Raji (cell line): ENCODE data around the gene HSPA14.

Experiments used
- POLR2A ChIP-seq: IDR thresholded peaks from 2 replicates; pipeline ENCODE4 v1.6.1; 2011; ENCODE audit warnings: low read depth, low read length, control low read depth; ENCODE audit not compliant: insufficient read depth

The HSPA14 gene

GRCh38 chr10:14873090-14873760, 35.1 kb downstream of the HSPA14 start:
- TF ChIP-seq POLR2A: no peak

GRCh38 chr10:14875941-14876340, 37.8 kb downstream of the HSPA14 start:
- TF ChIP-seq POLR2A: no peak

GRCh38 chr10:14876764-14877163, 38.7 kb downstream of the HSPA14 start:
- no peak for TF ChIP-seq POLR2A

- peak; percentile 90 for TF ChIP-seq POLR2A
Observed at GRCh38 chr10:14878266-14879123, 40.4 kb downstream of the HSPA14 start, which contains the start of gene SUV39H2. Gene SUV39H2 (plus strand): TSS chr10:14878866. CDS start chr10:14878889, 23 bp downstream.

GRCh38 chr10:14879124-14879927, 41.2 kb downstream of the HSPA14 start:
- TF ChIP-seq POLR2A: no peak

- TF ChIP-seq POLR2A: no peak
Observed at GRCh38 chr10:14879928-14880193, 41.8 kb downstream of the HSPA14 start.

- no peak for TF ChIP-seq POLR2A
Observed at GRCh38 chr10:14880229-14880628, 42.1 kb downstream of the HSPA14 start.

- no peak for TF ChIP-seq POLR2A
Observed at GRCh38 chr10:14884082-14884481, 46.0 kb downstream of the HSPA14 start.

- TF ChIP-seq POLR2A: no peak
Observed at GRCh38 chr10:14889318-14889717, 51.2 kb downstream of the HSPA14 start.

GRCh38 chr10:14891151-14891550, 53.0 kb downstream of the HSPA14 start:
- TF ChIP-seq POLR2A: no peak

- TF ChIP-seq POLR2A: no peak
Observed at GRCh38 chr10:14904316-14904732, 66.2 kb downstream of the HSPA14 start.

- TF ChIP-seq POLR2A: no peak
Observed at GRCh38 chr10:14904864-14905263, 66.8 kb downstream of the HSPA14 start.

- TF ChIP-seq POLR2A: no peak
Observed at GRCh38 chr10:14905890-14906289, 67.8 kb downstream of the HSPA14 start.

- no peak for TF ChIP-seq POLR2A
Observed at GRCh38 chr10:14906765-14907164, 68.7 kb downstream of the HSPA14 start.

GRCh38 chr10:14909101-14909500, 71.0 kb downstream of the HSPA14 start:
- TF ChIP-seq POLR2A: no peak

- no peak for TF ChIP-seq POLR2A
Observed at GRCh38 chr10:14910953-14911352, 72.8 kb downstream of the HSPA14 start.
